ENCODE measurements around the gene MGAT1.

MGAT1 gene

GRCh38 chr5:180823940-180824629, 21.5 kb upstream of the MGAT1 start:
- DNase-seq (ENCODE audit: low spot score) = no peak

GRCh38 chr5:180823346-180823745, 20.7 kb upstream of the MGAT1 start:
- no peak for DNase-seq (ENCODE audit: low spot score)

GRCh38 chr5:180821538-180821937, 18.9 kb upstream of the MGAT1 start:
- DNase-seq (ENCODE audit: low spot score) = no peak

GRCh38 chr5:180820788-180821321, 18.2 kb upstream of the MGAT1 start:
- DNase-seq (ENCODE audit: low spot score) = no peak

GRCh38 chr5:180818677-180819341, 16.2 kb upstream of the MGAT1 start:
- DNase-seq (ENCODE audit: low spot score) = no peak

GRCh38 chr5:180817893-180818674, 15.5 kb upstream of the MGAT1 start:
- no peak for DNase-seq (ENCODE audit: low spot score)

- DNase-seq (ENCODE audit: low spot score) = no peak
Measured at GRCh38 chr5:180816608-180817534, 14.3 kb upstream of the MGAT1 start.

GRCh38 chr5:180815293-180815917, 12.8 kb upstream of the MGAT1 start:
- no peak for DNase-seq (ENCODE audit: low spot score)

GRCh38 chr5:180813420-180813819, 10.8 kb upstream of the MGAT1 start:
- DNase-seq (ENCODE audit: low spot score) = no peak

- no peak for DNase-seq (ENCODE audit: low spot score)
Measured at GRCh38 chr5:180811623-180812124, 9.1 kb upstream of the MGAT1 start.

- DNase-seq (ENCODE audit: low spot score) = no peak
Measured at GRCh38 chr5:180810959-180811622, 8.5 kb upstream of the MGAT1 start.

- peak; percentile 95 for DNase-seq (ENCODE audit: low spot score)
Measured at GRCh38 chr5:180810210-180810958, 7.8 kb upstream of the MGAT1 start.

GRCh38 chr5:180809403-180810209, 7.0 kb upstream of the MGAT1 start:
- DNase-seq (ENCODE audit: low spot score) = peak; percentile 93

- DNase-seq (ENCODE audit: low spot score) = no peak
Measured at GRCh38 chr5:180808461-180809000, 5.9 kb upstream of the MGAT1 start.

GRCh38 chr5:180807654-180808414, 5.2 kb upstream of the MGAT1 start:
- no peak for DNase-seq (ENCODE audit: low spot score)

GRCh38 chr5:180807046-180807445, 4.4 kb upstream of the MGAT1 start:
- DNase-seq (ENCODE audit: low spot score) = no peak

GRCh38 chr5:180806351-180807011, 3.9 kb upstream of the MGAT1 start:
- no peak for DNase-seq (ENCODE audit: low spot score)

Measured in hepatic stellate cell (primary cell).